Stimulated activated memory B cell treated with anti-CD40 and anti-IgM and Interleukin-4, amounts not matched to agents 10 μg/mL and 1 μg/mL and 100 μg/mL, for 72 hours (primary cell): ENCODE data around the gene RHBDL3.
"Not testable (repeated sequence)": the region's sequence is repeated elsewhere in the genome, so short reads cannot be mapped to it uniquely, and the experiment has no call there.

Experiments
- ATAC-seq: fragments of 150-1000 bp; cut with Tn5 transposase; 2 replicates; pipeline ENCODE4 v1.10.0; 2021
- H3K27ac Mint-ChIP-seq: one replicate; pipeline ENCODE4 v1.8.0; 2022; ENCODE audit warnings: mild to moderate bottlenecking, mixed read lengths
- H3K27me3 Mint-ChIP-seq: one replicate; pipeline ENCODE4 v1.8.0; 2022; ENCODE audit warnings: mixed read lengths
- H3K36me3 Mint-ChIP-seq: one replicate; pipeline ENCODE4 v1.8.0; 2022; ENCODE audit warnings: mixed read lengths
- H3K4me1 Mint-ChIP-seq: one replicate; pipeline ENCODE4 v1.8.0; 2022; ENCODE audit warnings: mixed read lengths
- H3K4me3 Mint-ChIP-seq: one replicate; pipeline ENCODE4 v1.8.0; 2022; ENCODE audit warnings: mild to moderate bottlenecking, moderate library complexity, mixed read lengths
- H3K9me3 Mint-ChIP-seq: one replicate; pipeline ENCODE4 v1.8.0; 2022; ENCODE audit warnings: mixed read lengths

The RHBDL3 gene

DNA sequence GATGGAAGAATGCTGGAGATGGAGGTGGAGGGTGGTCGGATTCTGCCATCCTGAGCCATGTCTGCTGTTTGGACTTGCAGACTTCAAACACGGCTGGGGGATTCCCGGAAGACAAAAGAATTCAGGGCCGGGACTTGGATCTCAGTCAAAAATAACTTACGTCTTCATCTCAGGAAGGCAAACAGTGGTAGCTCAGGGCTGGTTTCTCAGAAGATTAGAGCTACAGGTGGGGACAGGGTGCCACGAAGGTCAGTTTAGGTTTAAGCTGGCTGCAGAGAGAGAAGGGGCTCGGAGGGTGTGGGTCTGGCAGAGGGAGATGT, 4.3 kb upstream of the RHBDL3 start:
- Mint-ChIP-seq H3K27me3 (peaks cover 62% of the 10 kb centered on the region), H3K9me3 (no peaks in the 10 kb centered on the region), H3K4me3 (no peak overlapping the region), H3K27ac (no peak overlapping the region), H3K4me1 (peaks cover 5% of the 10 kb centered on the region), H3K36me3 (no peaks in the 10 kb centered on the region)
- no peak for ATAC-seq

DNA sequence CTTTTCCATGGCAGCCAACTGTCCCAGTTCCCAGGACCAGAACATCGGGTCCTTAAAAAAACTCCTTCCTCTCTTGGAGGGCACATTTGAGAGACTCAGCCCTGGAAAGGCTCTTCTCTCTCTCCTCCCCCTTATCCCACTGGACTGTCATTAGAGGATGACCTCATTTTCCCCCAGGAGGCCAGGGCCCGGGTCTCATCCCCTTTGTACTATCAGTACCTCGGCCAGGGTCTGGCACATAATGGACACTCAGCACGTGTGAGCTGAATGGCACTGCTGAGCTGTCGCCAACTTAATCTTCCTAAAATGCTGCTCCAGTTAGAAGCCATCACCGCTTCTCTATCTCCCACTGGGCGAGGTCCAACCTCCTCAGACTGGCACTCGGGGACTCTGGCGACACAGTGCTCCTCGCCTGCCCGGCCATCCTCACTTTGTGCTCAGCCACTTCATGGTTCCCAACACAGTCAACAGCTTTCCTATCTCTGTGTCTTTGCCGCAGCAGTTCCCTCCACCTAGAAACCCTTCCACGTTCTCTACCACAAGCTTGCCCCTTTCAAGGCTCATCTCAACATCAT, 3.6 kb upstream of the RHBDL3 start:
- H3K36me3 Mint-ChIP-seq, result no peaks in the 10 kb centered on the region
- ATAC-seq, result no peak
- no peak overlapping the region for H3K27ac Mint-ChIP-seq
- H3K9me3 Mint-ChIP-seq, result no peaks in the 10 kb centered on the region
- peaks cover 9% of the 10 kb centered on the region for H3K4me1 Mint-ChIP-seq
- H3K4me3 Mint-ChIP-seq, result no peak overlapping the region
- H3K27me3 Mint-ChIP-seq, result peaks cover 66% of the 10 kb centered on the region

DNA sequence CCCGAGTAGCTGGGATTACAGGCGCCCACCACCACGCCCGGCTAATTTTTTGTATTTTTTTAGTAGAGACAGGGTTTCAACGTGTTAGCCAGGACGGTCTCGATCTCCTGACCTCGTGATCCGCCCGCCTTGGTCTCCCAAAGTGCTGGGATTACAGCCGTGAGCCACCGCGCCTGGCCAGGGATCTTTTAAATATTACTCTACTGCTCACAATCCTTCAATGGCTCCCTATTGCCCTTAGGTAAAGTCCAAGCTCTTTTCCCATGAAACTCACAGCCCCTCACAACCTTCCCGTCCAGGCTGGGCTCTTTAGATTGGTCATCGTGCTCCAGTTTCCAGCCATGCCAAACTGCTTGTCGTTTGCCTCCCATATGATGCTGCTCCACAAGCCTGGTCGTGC, 2.1 kb upstream of the RHBDL3 start:
- peaks cover 71% of the 10 kb centered on the region for H3K27me3 Mint-ChIP-seq
- ATAC-seq, H3K36me3 Mint-ChIP-seq, H3K9me3 Mint-ChIP-seq, H3K4me3 Mint-ChIP-seq, H3K27ac Mint-ChIP-seq: not testable (repeated sequence)
- peaks cover 21% of the 10 kb centered on the region for H3K4me1 Mint-ChIP-seq

DNA sequence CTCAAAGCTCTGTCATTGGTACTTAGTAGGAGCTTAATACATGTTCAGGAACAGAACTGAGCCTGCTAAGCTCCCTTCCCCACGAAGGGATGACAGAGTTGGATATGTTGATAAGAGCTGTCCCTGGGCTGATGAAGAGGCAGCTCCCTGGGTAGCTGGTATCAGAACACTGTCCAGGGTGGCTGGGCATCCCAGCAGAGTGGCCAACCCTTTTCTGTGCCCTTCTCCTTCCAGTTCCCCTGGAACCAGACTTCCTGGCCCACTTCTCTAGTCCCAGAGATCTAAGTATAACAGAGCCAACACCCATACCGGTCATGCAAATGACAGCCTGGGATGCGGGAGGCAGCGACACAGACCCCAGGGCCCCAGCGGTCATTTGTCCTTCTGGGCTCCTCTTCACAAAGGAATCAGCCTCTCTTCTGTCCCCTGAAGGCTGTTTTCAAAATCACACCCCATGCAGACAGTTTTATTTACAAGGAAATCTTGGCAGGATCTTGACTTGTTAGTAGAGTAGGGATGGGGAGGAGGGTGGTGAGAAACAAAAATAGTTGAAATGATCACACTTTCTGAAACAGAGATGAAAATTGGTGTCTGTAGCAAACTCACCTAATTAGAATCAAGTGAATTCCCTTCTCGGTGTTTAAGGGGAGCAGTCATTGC, 1.4 kb upstream of the RHBDL3 start:
- Mint-ChIP-seq H3K4me3 (no peak overlapping the region), H3K36me3 (no peaks in the 10 kb centered on the region), H3K4me1 (peaks cover 21% of the 10 kb centered on the region), H3K9me3 (no peaks in the 10 kb centered on the region), H3K27ac (no peak overlapping the region), H3K27me3 (peaks cover 72% of the 10 kb centered on the region)
- ATAC-seq, result no peak

DNA sequence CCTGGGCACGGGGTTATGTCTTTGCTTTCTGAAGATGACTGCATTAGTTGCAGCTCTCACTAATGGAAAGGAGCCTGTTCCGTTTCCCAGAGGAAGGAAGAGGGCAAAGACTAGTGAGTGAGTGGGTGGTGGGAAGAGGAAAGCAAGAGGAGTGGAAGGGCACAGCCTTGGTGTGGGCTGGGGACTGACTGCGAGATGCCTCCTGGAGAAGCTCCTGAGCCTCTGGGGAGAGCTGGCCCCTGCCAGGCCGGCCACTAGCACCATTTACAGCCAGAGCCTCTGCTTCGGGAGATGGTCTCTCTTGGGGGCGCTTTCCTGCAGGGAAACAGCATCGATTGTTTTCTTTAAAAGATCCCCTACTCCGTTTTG, 825 bp upstream of the RHBDL3 start:
- Mint-ChIP-seq H3K27me3 (peaks cover 72% of the 10 kb centered on the region), H3K4me3 (no peak overlapping the region), H3K27ac (no peak overlapping the region), H3K36me3 (no peaks in the 10 kb centered on the region), H3K9me3 (no peaks in the 10 kb centered on the region), H3K4me1 (peaks cover 21% of the 10 kb centered on the region)
- no peak for ATAC-seq

DNA sequence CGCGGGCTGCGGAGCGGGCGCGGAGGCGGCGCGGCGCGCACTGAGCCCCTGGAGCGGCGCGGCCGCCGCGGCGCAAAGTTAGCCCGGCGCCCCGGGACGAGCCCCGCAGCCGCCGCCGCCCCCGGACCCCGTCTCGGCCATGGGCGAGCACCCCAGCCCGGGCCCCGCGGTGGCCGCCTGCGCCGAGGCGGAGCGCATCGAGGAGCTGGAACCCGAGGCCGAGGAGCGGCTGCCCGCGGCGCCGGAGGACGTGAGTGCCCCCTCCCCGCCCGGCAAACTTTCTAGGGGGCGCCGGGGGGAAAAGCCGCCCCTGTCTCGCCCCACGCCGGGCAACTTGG, 388 bp downstream of the RHBDL3 start:
- H3K4me3 Mint-ChIP-seq, result no peak overlapping the region
- H3K4me1 Mint-ChIP-seq, result peaks cover 21% of the 10 kb centered on the region
- no peaks in the 10 kb centered on the region for H3K36me3 Mint-ChIP-seq
- H3K27me3 Mint-ChIP-seq, result peaks cover 79% of the 10 kb centered on the region
- H3K9me3 Mint-ChIP-seq, result no peaks in the 10 kb centered on the region
- H3K27ac Mint-ChIP-seq, result no peak overlapping the region
- no peak for ATAC-seq

DNA sequence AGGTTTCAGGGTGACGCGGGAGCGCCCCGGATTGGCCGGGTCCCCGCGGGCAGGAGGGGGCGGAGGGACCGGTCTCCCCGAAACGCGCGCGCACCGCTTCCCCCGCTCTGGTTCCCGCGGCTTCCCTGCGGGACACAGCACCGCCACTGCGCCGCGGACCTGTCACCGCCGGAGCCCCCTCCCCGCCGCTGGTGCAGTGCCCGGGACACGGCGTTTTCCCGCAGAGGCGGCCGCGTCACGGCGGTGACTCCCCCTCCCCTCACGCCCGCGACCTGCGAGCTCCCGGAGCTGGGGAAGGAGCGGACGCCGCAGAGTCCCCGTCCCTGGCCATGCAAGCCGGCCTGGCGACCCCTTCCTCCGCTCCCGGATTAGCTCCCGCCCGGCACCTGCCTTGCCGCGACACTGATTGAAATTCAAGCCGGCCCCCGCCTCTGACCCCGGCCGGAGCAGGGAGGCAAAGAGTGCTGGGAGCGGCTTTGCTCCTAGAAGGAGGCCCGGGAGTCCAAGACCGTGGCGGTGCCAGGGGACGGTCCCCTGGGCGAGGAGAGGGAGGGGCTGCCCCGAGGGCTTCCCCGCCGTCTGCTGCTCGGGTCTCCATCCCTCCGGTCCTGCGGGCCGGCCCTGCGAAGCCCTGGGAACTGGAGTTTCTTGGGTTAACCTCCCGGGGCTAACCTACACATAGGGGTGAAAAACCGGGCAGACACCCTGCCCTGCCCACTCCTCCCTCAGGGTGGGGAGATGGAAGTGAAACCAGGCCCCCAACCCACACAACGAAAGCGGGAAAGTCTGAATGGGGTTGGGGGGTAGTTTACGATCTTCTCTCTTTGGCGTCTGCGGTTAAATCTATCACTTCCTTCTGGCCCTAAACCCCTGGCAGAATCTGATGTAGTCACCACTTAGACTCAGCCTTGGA, 1.0 kb downstream of the RHBDL3 start:
- peaks cover 84% of the 10 kb centered on the region for H3K27me3 Mint-ChIP-seq
- peak overlapping the region; percentile 12 for H3K27ac Mint-ChIP-seq
- no peaks in the 10 kb centered on the region for H3K9me3 Mint-ChIP-seq
- H3K4me3 Mint-ChIP-seq, result peak overlapping the region; percentile 70
- H3K36me3 Mint-ChIP-seq, result no peaks in the 10 kb centered on the region
- ATAC-seq, result peak; percentile 64
- H3K4me1 Mint-ChIP-seq, result peaks cover 21% of the 10 kb centered on the region

DNA sequence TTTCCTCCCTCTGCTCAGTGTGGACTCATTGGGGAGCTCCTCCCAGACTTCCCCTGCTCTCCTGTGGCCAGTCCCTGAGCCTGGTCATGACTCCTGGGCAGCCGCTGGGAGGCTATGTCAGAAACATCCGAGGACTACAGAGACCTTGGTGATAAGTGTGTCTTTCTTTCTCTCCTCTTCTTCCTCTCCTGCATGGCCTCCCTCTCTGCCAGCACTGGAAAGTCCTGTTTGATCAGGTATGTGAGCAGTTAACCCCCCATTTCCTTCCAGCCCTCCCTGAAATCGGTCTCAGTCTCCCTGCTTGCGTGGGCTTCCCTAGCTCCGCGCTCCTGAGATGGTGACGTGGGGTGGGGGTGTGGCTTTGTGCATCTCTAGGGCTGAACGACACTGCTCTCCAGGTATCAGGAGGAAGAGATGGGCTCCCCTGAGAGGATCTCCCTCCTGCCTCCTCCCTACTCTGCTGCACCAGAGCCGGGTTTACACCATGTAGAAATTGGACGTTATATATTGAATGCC, 2.1 kb downstream of the RHBDL3 start:
- Mint-ChIP-seq H3K4me3 (peak overlapping the region; percentile 34), H3K27me3 (peaks cover 83% of the 10 kb centered on the region), H3K9me3 (no peaks in the 10 kb centered on the region)

DNA sequence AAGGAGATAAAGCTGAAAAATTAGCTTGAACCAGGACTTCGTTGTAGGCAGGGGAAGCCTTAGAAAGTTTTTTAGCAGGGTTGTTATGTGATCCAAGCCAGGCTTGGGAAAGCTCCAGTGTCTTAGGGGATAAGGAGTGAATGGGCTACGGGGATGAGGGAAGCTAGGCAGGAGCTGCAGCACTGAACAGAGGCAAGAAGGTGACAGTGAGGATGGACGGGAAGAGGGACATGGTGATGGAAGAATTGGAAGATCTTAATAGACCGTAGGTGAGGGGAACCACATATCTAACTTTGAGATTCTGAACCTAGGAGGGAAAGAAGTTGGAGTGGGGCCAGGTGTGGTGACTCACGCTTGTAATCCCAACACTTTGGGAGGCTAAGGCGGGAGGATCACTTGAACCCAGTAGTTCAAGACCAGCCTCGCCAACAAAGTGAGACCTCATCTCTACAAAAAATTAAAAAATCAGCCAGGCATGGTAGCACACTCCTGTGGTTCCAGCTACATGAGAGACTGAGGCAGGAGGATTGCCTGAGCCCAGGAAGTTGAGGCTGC, 3.2 kb downstream of the RHBDL3 start:
- no peak for ATAC-seq
- H3K4me1 Mint-ChIP-seq, result peaks cover 21% of the 10 kb centered on the region
- no peak overlapping the region for H3K4me3 Mint-ChIP-seq
- H3K27ac Mint-ChIP-seq, result no peak overlapping the region
- H3K9me3 Mint-ChIP-seq, result no peaks in the 10 kb centered on the region
- peaks cover 77% of the 10 kb centered on the region for H3K27me3 Mint-ChIP-seq
- H3K36me3 Mint-ChIP-seq, result no peaks in the 10 kb centered on the region

More for the DNA sequence above, 2.1 kb downstream of the RHBDL3 start:
- ATAC-seq, result no peak
- Mint-ChIP-seq H3K27ac (no peak overlapping the region), H3K4me1 (peaks cover 21% of the 10 kb centered on the region), H3K36me3 (no peaks in the 10 kb centered on the region)

DNA sequence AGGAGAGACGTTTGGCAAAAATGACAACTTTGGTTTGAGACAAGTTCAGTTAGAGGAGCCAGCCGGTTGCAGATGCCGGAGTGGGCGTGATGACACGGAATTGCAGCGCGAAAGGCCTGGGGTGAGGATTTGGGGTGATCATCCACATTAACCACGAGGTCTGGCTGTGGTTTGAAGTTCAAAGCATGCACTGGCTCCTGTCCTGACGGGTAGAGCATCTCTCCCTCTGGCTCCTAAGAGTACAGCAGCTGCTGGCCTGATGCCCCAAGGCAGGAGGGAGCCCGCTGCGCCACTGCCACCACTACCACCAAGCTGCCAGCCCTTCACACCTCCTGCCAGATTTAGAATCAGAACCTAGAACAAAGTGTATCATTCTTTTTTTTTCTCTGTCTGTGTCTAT, 3.7 kb downstream of the RHBDL3 start:
- Mint-ChIP-seq H3K36me3 (no peaks in the 10 kb centered on the region), H3K27me3 (peaks cover 77% of the 10 kb centered on the region), H3K27ac (no peak overlapping the region), H3K4me1 (peaks cover 21% of the 10 kb centered on the region), H3K9me3 (no peaks in the 10 kb centered on the region), H3K4me3 (no peak overlapping the region)
- ATAC-seq, result no peak

DNA sequence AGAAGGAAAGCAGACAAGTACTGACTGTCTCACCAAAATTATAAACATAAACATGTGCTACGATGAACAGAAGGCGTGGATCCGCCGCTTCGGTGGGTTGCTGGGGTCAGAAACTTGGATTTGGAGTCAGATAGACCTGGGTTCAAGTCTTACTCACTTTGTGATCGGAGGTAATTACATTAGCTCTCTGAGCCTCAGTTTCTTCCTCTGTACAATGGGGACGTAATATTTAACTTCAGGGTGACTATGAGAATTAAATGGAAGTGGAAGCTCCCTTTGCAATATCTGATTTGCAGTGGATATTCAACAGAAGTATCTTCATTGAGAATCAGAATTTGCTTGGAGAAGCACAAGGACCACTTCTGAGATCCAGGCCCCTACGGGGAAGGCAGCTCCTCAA, 6.2 kb downstream of the RHBDL3 start:
- Mint-ChIP-seq H3K27ac (no peak overlapping the region), H3K27me3 (peaks cover 84% of the 10 kb centered on the region), H3K36me3 (no peaks in the 10 kb centered on the region), H3K4me3 (no peak overlapping the region), H3K9me3 (no peaks in the 10 kb centered on the region), H3K4me1 (peaks cover 33% of the 10 kb centered on the region)
- ATAC-seq, result no peak

DNA sequence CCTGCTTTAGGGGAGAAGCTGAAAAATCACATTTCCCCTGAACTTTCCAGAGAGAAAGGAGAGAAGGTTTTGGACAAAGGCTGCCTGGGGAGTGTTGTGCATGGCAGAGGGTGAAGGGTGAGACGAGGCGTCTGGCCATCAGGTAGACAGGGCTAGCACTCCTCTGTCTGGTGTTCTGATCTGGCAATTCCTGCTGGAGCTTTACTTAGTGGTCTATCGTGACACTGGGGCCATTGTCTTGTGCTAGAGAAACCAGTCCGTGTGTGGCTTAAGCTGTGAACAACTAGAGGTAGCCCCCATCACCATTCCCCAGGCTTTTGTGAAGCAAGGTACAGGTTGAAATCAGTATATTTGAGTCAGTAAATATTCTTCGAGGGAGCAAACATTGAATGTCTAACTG, 8.5 kb downstream of the RHBDL3 start:
- peaks cover 67% of the 10 kb centered on the region for H3K27me3 Mint-ChIP-seq
- H3K36me3 Mint-ChIP-seq, result no peaks in the 10 kb centered on the region
- no peak overlapping the region for H3K4me3 Mint-ChIP-seq
- ATAC-seq, result no peak
- peaks cover 19% of the 10 kb centered on the region for H3K4me1 Mint-ChIP-seq
- no peak overlapping the region for H3K27ac Mint-ChIP-seq
- no peaks in the 10 kb centered on the region for H3K9me3 Mint-ChIP-seq

DNA sequence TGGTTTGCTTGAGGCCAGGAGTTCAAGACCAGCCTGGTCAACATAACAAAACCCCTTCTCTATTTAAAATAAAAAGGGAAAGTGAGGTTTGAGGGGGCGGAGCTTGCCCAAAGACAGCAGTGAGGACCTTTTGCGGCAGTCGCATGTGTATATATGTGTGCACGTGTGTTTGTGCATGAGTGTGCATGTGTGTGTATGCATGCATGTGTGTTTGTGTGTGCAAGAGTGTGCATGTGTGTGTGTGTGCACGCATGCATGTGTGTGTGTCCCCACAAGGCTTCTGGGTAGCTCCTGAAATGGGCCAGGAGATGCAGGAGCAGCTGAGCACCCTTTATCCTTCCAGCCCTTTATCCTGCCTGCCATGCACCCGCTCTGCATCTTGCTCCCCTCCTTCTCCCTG, 9.0 kb downstream of the RHBDL3 start:
- H3K9me3 Mint-ChIP-seq, result no peaks in the 10 kb centered on the region
- no peak for ATAC-seq
- H3K36me3 Mint-ChIP-seq, result no peaks in the 10 kb centered on the region
- no peak overlapping the region for H3K27ac Mint-ChIP-seq
- peaks cover 19% of the 10 kb centered on the region for H3K4me1 Mint-ChIP-seq
- H3K4me3 Mint-ChIP-seq, result no peak overlapping the region
- peaks cover 67% of the 10 kb centered on the region for H3K27me3 Mint-ChIP-seq

DNA sequence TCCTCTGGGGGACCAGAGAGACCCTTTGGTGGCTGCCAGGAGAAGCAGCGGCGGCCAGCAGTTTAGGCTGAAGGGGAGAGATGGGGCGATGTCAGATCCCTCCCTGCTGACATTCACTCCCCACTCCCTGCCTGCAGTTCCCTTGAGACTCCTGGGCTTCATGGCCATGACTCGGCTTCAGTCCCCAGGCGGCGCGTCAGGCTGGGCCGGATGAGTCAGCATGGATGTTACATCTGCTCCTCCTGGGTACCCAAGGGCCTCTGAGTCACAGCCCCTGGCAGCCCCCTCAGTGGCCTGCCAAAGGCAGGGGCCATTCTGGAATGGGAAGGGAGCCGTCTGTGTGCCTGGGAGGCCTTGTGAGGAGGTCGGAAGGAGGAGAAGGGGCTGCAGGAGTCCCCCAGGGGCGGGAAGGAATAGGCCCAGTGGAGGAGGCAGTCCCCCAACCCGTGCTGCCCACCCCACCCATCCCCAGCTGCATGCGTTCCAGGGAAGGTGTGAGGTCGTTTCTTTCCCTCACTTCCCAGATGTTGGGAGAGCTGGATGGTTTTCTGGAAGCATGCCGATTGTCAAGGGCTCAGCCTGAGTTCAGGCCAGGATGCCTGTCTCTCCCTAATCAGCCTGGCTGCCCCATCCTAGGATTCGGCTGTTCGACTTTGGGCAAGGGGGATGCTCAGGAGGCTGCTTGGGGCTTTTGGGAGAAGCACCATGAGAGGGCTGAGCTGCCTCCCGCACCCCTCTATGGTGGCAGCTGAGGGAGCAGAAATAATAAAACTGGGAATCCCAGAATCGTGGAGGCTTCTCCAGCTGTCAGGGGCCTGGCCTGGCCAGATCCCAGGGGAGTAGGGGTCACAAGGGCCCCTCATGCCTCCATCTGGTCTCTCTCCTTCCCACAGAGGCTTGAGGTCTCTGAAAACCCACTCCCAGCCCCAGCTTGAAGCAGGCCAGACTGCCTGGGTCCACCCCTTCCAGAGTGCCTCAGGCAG, 9.7 kb downstream of the RHBDL3 start:
- Mint-ChIP-seq H3K9me3 (no peaks in the 10 kb centered on the region), H3K4me3 (no peak overlapping the region), H3K27me3 (peaks cover 67% of the 10 kb centered on the region), H3K36me3 (no peaks in the 10 kb centered on the region), H3K27ac (no peak overlapping the region), H3K4me1 (peaks cover 19% of the 10 kb centered on the region)
- ATAC-seq, result peak; percentile 20
